Measurements from ENCODE around the gene PARN.
"Not testable (repeated sequence)": the region's sequence is repeated elsewhere in the genome, so short reads cannot be mapped to it uniquely, and the experiment has no call there.

PARN gene

DNA sequence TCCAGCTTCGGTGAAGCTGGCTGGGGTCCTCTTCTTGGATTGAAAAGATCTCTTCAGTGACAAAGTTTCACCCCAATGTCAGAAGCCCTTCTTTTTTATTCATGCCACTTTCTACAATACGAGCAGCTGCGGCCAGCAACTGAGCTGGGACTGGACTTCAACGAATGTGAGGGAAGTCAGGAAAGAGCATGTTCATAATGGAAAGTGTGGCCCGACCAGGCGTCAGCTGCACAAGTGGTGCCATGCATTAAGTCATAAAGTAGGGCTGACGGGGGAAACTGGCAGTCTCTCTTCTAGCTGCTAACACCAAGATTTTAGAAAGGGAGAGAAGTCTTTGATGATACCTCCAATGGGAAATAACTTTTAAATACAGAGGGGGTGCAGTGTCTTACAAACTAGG lies 192.6 kb downstream of the PARN start:
- ChIA-PET POLR2A (no interaction called here), CTCF (interaction anchor here (1.5 to 1.8 kb wide), 2 partner anchors 8 to 10 kb away, joined by 3 to 4 read pairs; no protein-coding TSS in a partner anchor)
- H3K4me3 ChIP-seq (ENCODE audit: low read depth, low read length), result no peak overlapping the region
- DNase-seq (ENCODE audit: low read depth, low spot score), result no peak
- TF ChIP-seq, protein P1, sequence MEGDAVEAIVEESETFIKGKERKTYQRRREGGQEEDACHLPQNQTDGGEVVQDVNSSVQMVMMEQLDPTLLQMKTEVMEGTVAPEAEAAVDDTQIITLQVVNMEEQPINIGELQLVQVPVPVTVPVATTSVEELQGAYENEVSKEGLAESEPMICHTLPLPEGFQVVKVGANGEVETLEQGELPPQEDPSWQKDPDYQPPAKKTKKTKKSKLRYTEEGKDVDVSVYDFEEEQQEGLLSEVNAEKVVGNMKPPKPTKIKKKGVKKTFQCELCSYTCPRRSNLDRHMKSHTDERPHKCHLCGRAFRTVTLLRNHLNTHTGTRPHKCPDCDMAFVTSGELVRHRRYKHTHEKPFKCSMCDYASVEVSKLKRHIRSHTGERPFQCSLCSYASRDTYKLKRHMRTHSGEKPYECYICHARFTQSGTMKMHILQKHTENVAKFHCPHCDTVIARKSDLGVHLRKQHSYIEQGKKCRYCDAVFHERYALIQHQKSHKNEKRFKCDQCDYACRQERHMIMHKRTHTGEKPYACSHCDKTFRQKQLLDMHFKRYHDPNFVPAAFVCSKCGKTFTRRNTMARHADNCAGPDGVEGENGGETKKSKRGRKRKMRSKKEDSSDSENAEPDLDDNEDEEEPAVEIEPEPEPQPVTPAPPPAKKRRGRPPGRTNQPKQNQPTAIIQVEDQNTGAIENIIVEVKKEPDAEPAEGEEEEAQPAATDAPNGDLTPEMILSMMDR (IDR thresholded peaks at IDR 0.05; ENCODE audit: insufficient read depth, low read length, missing control alignments), result no peak

DNA sequence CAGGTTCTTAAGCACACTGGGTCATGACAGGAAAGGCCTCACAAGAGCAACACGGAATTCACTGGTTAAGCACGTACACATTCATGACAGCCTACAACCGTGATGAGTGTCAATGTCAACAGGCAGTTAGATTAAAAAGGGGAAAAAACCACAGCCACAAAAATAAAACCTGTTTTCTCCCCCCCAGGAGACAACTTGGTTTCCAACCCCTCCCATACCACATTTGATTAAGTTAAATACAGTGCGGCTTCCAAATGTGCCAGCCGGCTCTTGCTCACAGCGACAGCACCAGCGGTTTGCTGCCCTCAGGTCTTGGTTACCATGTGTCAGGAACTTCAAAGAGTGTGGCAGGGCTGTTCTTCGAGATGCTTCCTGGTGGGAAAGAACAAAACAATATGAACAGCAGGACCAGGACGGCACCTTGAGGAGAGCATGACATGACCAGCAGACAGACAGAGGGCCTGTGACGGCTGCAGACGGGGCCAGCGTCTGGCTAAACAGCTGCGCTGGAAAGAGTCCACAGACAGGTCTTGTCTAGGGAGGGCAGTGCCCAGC lies 193.6 kb downstream of the PARN start:
- H3K4me3 ChIP-seq (ENCODE audit: low read depth, low read length), result no peak overlapping the region
- no peak for DNase-seq (ENCODE audit: low read depth, low spot score)
- POLR2A ChIA-PET, result no interaction called here
- TF ChIP-seq, protein P1 (IDR thresholded peaks at IDR 0.05; ENCODE audit: insufficient read depth, low read length, missing control alignments), result no peak
- CTCF ChIA-PET, result interaction anchor here (1.8 kb wide), 1 partner anchor 9 kb away, joined by 3 read pairs; no protein-coding TSS in a partner anchor

DNA sequence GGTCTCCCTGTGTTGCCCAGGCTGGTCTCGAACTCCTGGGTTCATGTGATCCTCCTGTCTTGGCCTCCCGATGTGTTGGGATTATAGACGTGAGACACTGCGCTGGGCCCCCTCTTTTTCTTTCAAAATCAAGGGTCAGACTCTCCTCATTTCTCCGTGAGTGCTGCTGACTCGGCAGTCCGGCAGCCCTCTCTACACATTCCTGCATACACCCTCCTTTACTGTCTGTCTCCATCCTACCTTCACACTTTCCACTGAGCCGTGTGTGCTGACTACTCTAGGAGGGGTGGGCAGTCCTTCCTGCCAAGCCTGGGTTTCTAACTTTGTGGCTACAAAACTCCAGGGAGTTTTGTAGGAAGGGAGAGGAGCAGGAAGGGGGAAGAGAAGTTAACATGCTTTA lies 195.2 kb downstream of the PARN start:
- CTCF ChIA-PET, result no interaction called here
- no peak overlapping the region for H3K4me3 ChIP-seq (ENCODE audit: low read depth, low read length)
- POLR2A ChIA-PET, result no interaction called here
- TF ChIP-seq, protein P1 (IDR thresholded peaks at IDR 0.05; ENCODE audit: insufficient read depth, low read length, missing control alignments), result no peak
- DNase-seq (ENCODE audit: low read depth, low spot score), result no peak

DNA sequence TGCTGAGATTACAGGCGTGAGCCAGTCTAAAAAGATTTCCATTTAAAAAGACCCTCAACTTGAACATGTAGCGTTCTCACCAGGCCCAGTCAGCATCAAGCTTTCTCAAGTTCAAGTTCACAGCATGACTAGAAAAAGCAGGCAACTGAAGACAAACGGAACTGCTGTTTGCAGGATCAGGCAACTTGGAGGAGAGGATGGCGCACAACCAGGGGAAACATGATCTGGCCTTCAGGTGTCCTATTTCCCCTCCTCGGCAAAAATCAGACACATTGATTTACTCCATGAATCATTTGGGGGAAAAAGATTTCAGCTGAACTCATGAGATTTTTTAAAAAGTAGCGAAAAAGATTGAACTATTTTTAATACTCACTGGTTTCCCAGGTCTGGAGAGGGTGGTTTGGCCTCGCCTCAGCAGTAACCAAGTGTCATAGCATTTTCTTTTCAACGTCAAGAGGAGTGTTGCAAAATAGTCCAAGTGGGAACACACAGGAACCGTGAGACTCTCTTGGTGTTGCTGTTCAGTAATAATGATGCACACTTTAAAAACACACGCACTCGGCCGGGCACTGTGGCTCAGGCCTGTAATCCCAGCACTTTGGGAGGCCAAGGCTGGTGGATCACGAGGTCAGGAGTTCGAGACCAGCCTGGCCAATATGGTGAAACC lies 201.0 kb downstream of the PARN start:
- POLR2A ChIA-PET; H3K4me3 ChIP-seq (ENCODE audit: low read depth, low read length); DNase-seq (ENCODE audit: low read depth, low spot score); CTCF ChIA-PET: not testable (repeated sequence)

DNA sequence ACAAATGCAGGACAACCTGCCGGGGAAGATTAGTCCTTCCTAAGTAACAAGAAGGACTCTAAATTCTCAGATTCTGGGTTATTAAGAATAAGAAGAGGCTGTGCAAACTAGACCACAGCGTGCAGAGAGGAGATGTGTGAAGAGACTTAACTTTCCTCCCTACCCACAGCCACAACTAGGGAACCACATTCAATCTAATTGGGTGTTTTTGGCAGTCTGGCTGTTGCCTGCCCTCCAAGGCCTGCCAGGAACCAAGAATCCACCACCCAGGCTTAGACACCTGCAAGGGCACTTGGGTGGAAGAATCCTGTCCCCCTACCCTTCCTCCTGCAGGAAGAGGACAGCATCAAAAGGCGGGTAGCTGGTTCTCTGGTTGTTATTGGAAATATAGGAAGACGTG lies 202.0 kb downstream of the PARN start:
- ChIA-PET CTCF (no interaction called here), POLR2A (no interaction called here)
- no peak for DNase-seq (ENCODE audit: low read depth, low spot score)
- H3K4me3 ChIP-seq (ENCODE audit: low read depth, low read length), result no peak overlapping the region
- TF ChIP-seq, protein P1 (IDR thresholded peaks at IDR 0.05; ENCODE audit: insufficient read depth, low read length, missing control alignments), result no peak

DNA sequence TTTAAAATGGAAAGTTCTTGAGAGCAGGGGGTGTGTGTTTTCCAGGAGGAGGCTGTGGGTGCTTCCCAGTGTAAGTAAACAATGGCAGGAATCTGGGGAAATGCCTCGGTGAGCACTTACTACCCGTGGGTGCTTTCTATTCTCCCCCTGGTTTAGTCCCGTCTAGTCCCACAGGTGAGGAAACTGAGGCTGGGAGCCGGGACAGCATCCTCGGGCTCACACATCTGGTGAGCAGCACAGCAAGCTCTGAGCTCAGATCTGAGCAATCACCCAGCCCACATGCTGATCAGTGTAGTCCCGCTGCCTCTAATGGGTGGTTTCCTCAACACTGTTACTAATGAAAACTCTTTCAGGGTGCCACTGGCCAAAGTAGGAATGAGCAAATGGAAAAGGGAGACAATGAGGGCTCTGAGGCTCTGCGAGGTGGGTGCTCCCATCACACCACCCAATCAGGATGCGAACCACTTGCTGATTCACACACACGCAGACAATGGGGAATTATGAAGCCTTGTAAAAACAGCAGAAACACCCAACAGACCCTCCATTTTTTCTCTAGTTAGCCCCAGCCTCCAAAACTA lies 202.6 kb downstream of the PARN start:
- H3K4me3 ChIP-seq (ENCODE audit: low read depth, low read length), result no peak overlapping the region
- DNase-seq (ENCODE audit: low read depth, low spot score), result no peak
- ChIA-PET POLR2A (no interaction called here), CTCF (interaction anchor here (1.2 kb wide), 1 partner anchor 101 kb away, joined by 3 read pairs; no protein-coding TSS in a partner anchor)
- TF ChIP-seq, protein P1 (IDR thresholded peaks at IDR 0.05; ENCODE audit: insufficient read depth, low read length, missing control alignments), result no peak
